ENCODE results near the gene ANKRD42. TPM values are rescaled to one million over a fixed set of nuclear protein-coding genes. Genes with fewer than 3 reads are reported as not detected.

Gene ANKRD42
- total RNA-seq, 4 donors from 2014 or later, result 11.8 to 13.0 (median 12.6) TPM

DNA sequence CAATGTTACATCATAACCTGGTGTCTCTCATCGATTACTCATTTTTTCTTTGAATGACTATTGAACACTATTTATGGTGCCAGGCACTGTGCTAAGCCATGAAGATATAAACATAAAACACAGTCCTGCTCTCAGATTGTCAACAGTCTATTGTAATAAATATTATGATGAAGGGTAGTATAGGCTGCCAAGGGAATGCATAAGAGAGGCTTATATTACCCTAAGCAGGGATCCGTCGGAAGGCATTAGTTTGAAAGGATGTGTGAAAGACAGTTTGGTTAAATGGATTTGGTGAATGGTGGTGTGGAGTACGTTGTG, 99.9 kb downstream of the ANKRD42 start:
- intact Hi-C loops (cut with DNase I), result loop anchor here (5.0 kb wide), 2 partner anchors 429 to 529 kb away; no protein-coding TSS in a partner anchor
- TF ChIP-seq, protein P1, sequence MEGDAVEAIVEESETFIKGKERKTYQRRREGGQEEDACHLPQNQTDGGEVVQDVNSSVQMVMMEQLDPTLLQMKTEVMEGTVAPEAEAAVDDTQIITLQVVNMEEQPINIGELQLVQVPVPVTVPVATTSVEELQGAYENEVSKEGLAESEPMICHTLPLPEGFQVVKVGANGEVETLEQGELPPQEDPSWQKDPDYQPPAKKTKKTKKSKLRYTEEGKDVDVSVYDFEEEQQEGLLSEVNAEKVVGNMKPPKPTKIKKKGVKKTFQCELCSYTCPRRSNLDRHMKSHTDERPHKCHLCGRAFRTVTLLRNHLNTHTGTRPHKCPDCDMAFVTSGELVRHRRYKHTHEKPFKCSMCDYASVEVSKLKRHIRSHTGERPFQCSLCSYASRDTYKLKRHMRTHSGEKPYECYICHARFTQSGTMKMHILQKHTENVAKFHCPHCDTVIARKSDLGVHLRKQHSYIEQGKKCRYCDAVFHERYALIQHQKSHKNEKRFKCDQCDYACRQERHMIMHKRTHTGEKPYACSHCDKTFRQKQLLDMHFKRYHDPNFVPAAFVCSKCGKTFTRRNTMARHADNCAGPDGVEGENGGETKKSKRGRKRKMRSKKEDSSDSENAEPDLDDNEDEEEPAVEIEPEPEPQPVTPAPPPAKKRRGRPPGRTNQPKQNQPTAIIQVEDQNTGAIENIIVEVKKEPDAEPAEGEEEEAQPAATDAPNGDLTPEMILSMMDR (IDR thresholded peaks at IDR 0.05), result no peak
- TF ChIP-seq POLR2A (IDR thresholded peaks at IDR 0.05; ENCODE audit: low read depth) (no peak), POLR2AphosphoS5 (IDR thresholded peaks at IDR 0.05) (no peak), EP300 (IDR thresholded peaks at IDR 0.05) (no peak)
- DNase-seq (ENCODE audit: extremely low spot score), result no peak
- Histone ChIP-seq H3K4me3 (no peak overlapping the region), H3K27me3 (no peaks in the 10 kb centered on the region), H3K36me3 (no peaks in the 10 kb centered on the region), H3K27ac (replicated peaks in 1 of 4) (no peak overlapping the region), H3K9me3 (no peaks in the 10 kb centered on the region), H3K4me1 (peaks cover 0 to 3% (median 0%) of the 10 kb centered on the region in 4 donors)
- 79% methylated on average over 4 of the region's 4 CpGs for WGBS

DNA sequence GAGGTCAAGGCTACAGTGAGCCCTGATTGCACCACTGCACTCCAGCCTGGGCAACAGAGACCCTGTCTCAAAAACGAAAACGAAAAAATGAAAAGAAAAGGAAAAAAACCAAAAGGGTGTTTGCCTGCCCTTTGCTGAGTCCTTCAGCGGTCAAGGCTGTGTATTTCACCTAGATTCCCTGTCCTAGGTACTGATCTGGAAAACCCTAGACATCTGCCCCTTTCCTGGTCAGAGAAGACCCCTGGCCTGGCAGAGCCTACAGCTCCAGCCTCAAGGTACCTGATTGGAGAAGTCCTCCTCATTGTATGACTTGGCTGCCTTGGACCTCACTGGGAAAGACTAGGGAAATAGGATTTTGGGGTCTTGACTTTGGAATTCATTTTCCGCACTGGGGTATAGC, 100.7 kb downstream of the ANKRD42 start:
- Histone ChIP-seq H3K36me3 (no peaks in the 10 kb centered on the region), H3K9me3 (no peaks in the 10 kb centered on the region), H3K27ac (replicated peaks in 1 of 4) (no peak overlapping the region), H3K27me3 (no peaks in the 10 kb centered on the region), H3K4me1 (peaks cover 0 to 3% (median 0%) of the 10 kb centered on the region in 4 donors), H3K4me3 (no peak overlapping the region)
- no peak for DNase-seq (ENCODE audit: extremely low spot score)
- TF ChIP-seq POLR2A (IDR thresholded peaks at IDR 0.05; ENCODE audit: low read depth), result no peak
- intact Hi-C loops (cut with DNase I), result loop anchor here (5.0 kb wide), 2 partner anchors 428 to 528 kb away; no protein-coding TSS in a partner anchor
- WGBS, result 92% methylated on average over 4 of the region's 4 CpGs

Small RNA genes lying within 50 kb of the gene (small RNA-seq; reads per million reads assigned to genes)
- gene AP000873.5, result 0 reads per million in 3 donors

Other genes starting within 250 kb of the ANKRD42 start
- 10 to 100 TPM; 11.3 to 19.8 (median 18.2) TPM for gene RAB30, start 121.8 kb upstream of the ANKRD42 start, total RNA-seq
- 10 to 100 TPM; 32.3 to 58.0 (median 41.9) TPM for gene PCF11, start 36.6 kb upstream of the ANKRD42 start, total RNA-seq
- 10 to 100 TPM; 22.7 to 56.9 (median 31.7) TPM for gene CCDC90B, start 92.7 kb downstream of the ANKRD42 start, total RNA-seq

All from esophagus muscularis mucosa (tissue), 4 donors.